Caco-2 (cell line): ENCODE data around the gene FAT1. TPM values are rescaled to one million over a fixed set of nuclear protein-coding genes. Genes with fewer than 3 reads are reported as not detected.
A peak's percentile ranks its signal among the peaks of the same experiment; 100 is the strongest.

Experiments
- BruUV-seq: library from RNA; stranded (reverse); fragments of 400-500 nt; replicated peaks from 2 replicates; lab custom pipeline; 2021; lab: Mats Ljungman, UMichigan
- CTCF ChIA-PET: fragments of 300-600 bp; sonication (Branson Sonifier 250); formaldehyde crosslinking; loops from one replicate; lab custom pipeline; 2022; ENCODE audit warnings: antibody characterized with exemption; lab: Charles Lee
- POLR2A ChIA-PET: fragments of 300-600 bp; sonication (Branson Sonifier 250); formaldehyde crosslinking; loops from one replicate; lab custom pipeline; 2022; ENCODE audit warnings: antibody characterized with exemption; lab: Charles Lee
- DNase-seq, 2 experiments: peaks; one replicate each; pipeline versions ENCODE4 v3.0.0 to v3.0.0-alpha.2; 2020 to 2022
- H3K27me3 ChIP-seq: replicated peaks from 2 replicates; pipeline ENCODE4 v1.6.0; 2011; ENCODE audit warnings: low read length; ENCODE audit not compliant: control insufficient read depth, insufficient read depth
- H3K36me3 ChIP-seq: 2 replicates; pipeline ENCODE4 v1.5.1; 2011; ENCODE audit warnings: low read length; ENCODE audit not compliant: control insufficient read depth, insufficient read depth
- H3K4me1 ChIP-seq: fragments of 250-450 bp; sonication (Bioruptor Pico); 2 replicates; pipeline ENCODE4 v1.5.1; 2020; ENCODE audit warnings: mild to moderate bottlenecking
- H3K4me3 ChIP-seq: 2 replicates; pipeline ENCODE4 v1.5.1; 2011; ENCODE audit warnings: low read depth, mild to moderate bottlenecking, control low read depth, low read length
- H3K9me3 ChIP-seq: fragments of 250-450 bp; sonication (Bioruptor Pico); 2 replicates; pipeline ENCODE4 v1.5.1; 2020; ENCODE audit warnings: mild to moderate bottlenecking, moderate library complexity
- H3K27ac Mint-ChIP-seq: one replicate; pipeline ENCODE4 v1.8.0; 2022; ENCODE audit warnings: mixed read lengths; ENCODE audit not compliant: unreplicated experiment
- H3K27me3 Mint-ChIP-seq: one replicate; pipeline ENCODE4 v1.8.0; 2022; ENCODE audit warnings: mixed read lengths; ENCODE audit not compliant: insufficient read depth, unreplicated experiment
- H3K36me3 Mint-ChIP-seq: one replicate; pipeline ENCODE4 v1.8.0; 2022; ENCODE audit warnings: mild to moderate bottlenecking, mixed read lengths; ENCODE audit not compliant: insufficient read depth, unreplicated experiment
- H3K4me1 Mint-ChIP-seq: one replicate; pipeline ENCODE4 v1.8.0; 2022; ENCODE audit warnings: low read depth, mixed read lengths; ENCODE audit not compliant: unreplicated experiment
- H3K4me3 Mint-ChIP-seq: one replicate; pipeline ENCODE4 v1.8.0; 2022; ENCODE audit warnings: mild to moderate bottlenecking, moderate library complexity, mixed read lengths; ENCODE audit not compliant: unreplicated experiment
- H3K9me3 Mint-ChIP-seq: one replicate; pipeline ENCODE4 v1.8.0; 2022; ENCODE audit warnings: mixed read lengths; ENCODE audit not compliant: unreplicated experiment
- intact Hi-C: fragments of 100-400 bp; cut with micrococcal nuclease; formaldehyde crosslinking; loops from one replicate; pipeline ENCODE4 v1.10.0; 2022; ENCODE audit not compliant: unreplicated experiment
- total RNA-seq: library from RNA; stranded (reverse); gene quantifications from 2 replicates; pipeline ENCODE4 v1.2.3, GENCODE V29; 2022
- TF ChIP-seq, protein P1 (sequence below), 2 experiments: fragments of 200-600 bp in 1 of 2; IDR thresholded peaks; 1 replicate in 1 of 2; 2 replicates in 1 of 2; pipeline versions ENCODE4 v1.5.1 to v1.8.0; 2011 to 2022; ENCODE audit warnings: antibody characterized with exemption in 1 of 2, control low read depth in 1 of 2, inconsistent platforms in 1 of 2, low read depth in 1 of 2, low read length in 1 of 2, mild to moderate bottlenecking in 1 of 2, moderate library complexity in 1 of 2; ENCODE audit not compliant: insufficient read depth in 1 of 2, severe bottlenecking in 1 of 2, unreplicated experiment in 1 of 2

The FAT1 gene
- total RNA-seq, 1 experiment from 2014 or later: 135 TPM

DNA sequence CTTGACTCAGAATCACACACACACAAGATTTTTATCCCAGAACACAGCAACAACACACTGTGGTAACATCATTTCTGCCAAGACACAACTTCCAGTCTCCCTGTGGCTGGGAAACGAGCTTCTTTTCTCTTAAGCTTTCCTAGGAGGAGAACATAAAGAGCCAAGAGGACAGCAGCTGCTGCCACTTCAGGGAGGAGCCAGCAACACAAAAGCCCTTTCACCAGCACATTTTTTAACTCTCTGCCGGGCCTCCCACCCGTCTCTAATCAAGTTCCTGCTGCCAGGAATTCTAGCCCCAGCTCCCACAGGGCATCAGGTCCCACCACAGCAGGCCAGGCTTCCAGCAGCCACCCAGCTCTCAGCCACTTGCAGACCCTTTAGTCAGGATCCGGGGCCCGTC, 22.4 kb downstream of the FAT1 start:
- TF ChIP-seq, protein P1, sequence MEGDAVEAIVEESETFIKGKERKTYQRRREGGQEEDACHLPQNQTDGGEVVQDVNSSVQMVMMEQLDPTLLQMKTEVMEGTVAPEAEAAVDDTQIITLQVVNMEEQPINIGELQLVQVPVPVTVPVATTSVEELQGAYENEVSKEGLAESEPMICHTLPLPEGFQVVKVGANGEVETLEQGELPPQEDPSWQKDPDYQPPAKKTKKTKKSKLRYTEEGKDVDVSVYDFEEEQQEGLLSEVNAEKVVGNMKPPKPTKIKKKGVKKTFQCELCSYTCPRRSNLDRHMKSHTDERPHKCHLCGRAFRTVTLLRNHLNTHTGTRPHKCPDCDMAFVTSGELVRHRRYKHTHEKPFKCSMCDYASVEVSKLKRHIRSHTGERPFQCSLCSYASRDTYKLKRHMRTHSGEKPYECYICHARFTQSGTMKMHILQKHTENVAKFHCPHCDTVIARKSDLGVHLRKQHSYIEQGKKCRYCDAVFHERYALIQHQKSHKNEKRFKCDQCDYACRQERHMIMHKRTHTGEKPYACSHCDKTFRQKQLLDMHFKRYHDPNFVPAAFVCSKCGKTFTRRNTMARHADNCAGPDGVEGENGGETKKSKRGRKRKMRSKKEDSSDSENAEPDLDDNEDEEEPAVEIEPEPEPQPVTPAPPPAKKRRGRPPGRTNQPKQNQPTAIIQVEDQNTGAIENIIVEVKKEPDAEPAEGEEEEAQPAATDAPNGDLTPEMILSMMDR (IDR thresholded peaks at IDR 0.05; ENCODE audit: insufficient read depth in 1 of 2, low read depth in 1 of 2, low read length in 1 of 2, severe bottlenecking in 1 of 2, unreplicated experiment in 1 of 2): no peak
- DNase-seq: no peak
- peaks cover 41% of the 10 kb centered on the region for H3K4me1 Mint-ChIP-seq
- H3K4me3 ChIP-seq: no peak overlapping the region
- no peak overlapping the region for H3K4me3 Mint-ChIP-seq
- no peaks in the 10 kb centered on the region for H3K9me3 ChIP-seq
- BruUV-seq: no TSS peak
- H3K27ac Mint-ChIP-seq: peak overlapping the region; percentile 81
- H3K36me3 Mint-ChIP-seq: peaks cover 66% of the 10 kb centered on the region
- H3K27me3 Mint-ChIP-seq: no peaks in the 10 kb centered on the region
- intact Hi-C loops: no loop called here
- H3K36me3 ChIP-seq: no peaks in the 10 kb centered on the region; the same call in none of the 2 replicates
- no peaks in the 10 kb centered on the region for H3K9me3 Mint-ChIP-seq
- peaks cover 47% of the 10 kb centered on the region for H3K4me1 ChIP-seq
- POLR2A ChIA-PET: no interaction called here
- CTCF ChIA-PET: interaction anchor here (1.0 kb wide), 1 partner anchor 31 kb away, joined by 4 read pairs; no protein-coding TSS in a partner anchor
- no peaks in the 10 kb centered on the region for H3K27me3 ChIP-seq

DNA sequence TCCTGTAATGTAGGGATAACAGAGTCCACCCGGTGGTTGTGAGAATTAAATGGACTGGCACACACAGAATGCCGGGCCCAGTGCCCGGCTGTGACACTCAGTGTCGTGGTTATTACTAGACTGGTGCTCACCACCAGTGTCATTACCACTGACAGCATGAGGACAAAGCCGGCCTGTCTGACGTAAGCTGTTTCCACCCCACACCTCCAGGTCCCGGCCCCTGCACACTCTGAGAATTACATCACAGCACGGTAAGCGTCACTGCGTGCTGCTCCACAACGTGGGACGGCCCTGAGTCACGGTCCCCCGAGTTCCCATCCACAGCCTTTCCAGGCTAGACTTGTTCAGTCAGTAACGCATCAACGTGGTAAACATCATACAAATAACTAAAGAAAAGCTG, 22.9 kb downstream of the FAT1 start:
- BruUV-seq: no TSS peak

DNA sequence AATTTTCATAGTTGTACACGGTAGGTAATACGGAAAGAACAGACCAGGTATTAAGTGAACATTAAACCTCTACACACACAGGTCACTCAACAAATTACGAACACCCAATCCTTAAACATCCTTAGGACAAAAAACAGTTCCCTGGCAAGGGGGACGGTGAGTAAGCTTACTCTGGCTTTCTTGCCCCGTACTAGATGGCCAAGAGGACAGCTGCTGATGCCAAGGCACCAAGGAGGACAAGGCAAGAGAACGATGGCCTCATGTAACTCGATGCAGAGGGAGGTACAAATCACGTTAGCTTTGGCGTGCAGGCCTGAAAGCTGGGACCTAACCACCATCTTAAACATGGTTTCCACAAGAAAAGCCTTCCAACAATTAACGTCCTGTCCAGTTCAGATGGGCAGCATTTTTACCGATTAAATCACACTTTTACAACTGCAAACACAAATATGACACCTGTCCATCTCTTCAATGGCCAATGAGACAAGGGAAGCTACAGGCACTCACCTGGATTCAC, 23.7 kb downstream of the FAT1 start:
- intact Hi-C loops: loop anchor here (1.0 to 2.0 kb wide), 2 partner anchors 15 to 23 kb away; partner anchors contain the start of gene FAT1
- TF ChIP-seq, protein P1 (IDR thresholded peaks at IDR 0.05; ENCODE audit: insufficient read depth in 1 of 2, low read depth in 1 of 2, low read length in 1 of 2, severe bottlenecking in 1 of 2, unreplicated experiment in 1 of 2): no peak
- ChIA-PET POLR2A (no interaction called here), CTCF (no interaction called here)
- H3K27me3 Mint-ChIP-seq: no peaks in the 10 kb centered on the region
- H3K36me3 Mint-ChIP-seq: peaks cover 66% of the 10 kb centered on the region
- Histone ChIP-seq H3K4me3 (no peak overlapping the region), H3K4me1 (peaks cover 47% of the 10 kb centered on the region), H3K27me3 (no peaks in the 10 kb centered on the region), H3K36me3 (no peaks in the 10 kb centered on the region; the same call in none of the 2 replicates), H3K9me3 (no peaks in the 10 kb centered on the region)
- peak overlapping the region; percentile 19 for H3K4me3 Mint-ChIP-seq
- H3K27ac Mint-ChIP-seq: peak overlapping the region; percentile 69
- H3K9me3 Mint-ChIP-seq: no peaks in the 10 kb centered on the region
- H3K4me1 Mint-ChIP-seq: peaks cover 48% of the 10 kb centered on the region
- DNase-seq: no peak
- no TSS peak for BruUV-seq

More for the DNA sequence above, 22.9 kb downstream of the FAT1 start:
- no peaks in the 10 kb centered on the region for H3K27me3 ChIP-seq
- POLR2A ChIA-PET: no interaction called here
- CTCF ChIA-PET: interaction anchor here (1.0 kb wide), 1 partner anchor 31 kb away, joined by 4 read pairs; no protein-coding TSS in a partner anchor
- Mint-ChIP-seq H3K9me3 (no peaks in the 10 kb centered on the region), H3K4me3 (no peak overlapping the region), H3K27ac (peak overlapping the region; percentile 81), H3K27me3 (no peaks in the 10 kb centered on the region), H3K36me3 (peaks cover 67% of the 10 kb centered on the region), H3K4me1 (peaks cover 47% of the 10 kb centered on the region)
- H3K36me3 ChIP-seq: no peaks in the 10 kb centered on the region; the same call in none of the 2 replicates
- intact Hi-C loops: no loop called here
- no peak for DNase-seq
- peaks cover 47% of the 10 kb centered on the region for H3K4me1 ChIP-seq
- TF ChIP-seq, protein P1 (IDR thresholded peaks at IDR 0.05; ENCODE audit: insufficient read depth in 1 of 2, low read depth in 1 of 2, low read length in 1 of 2, severe bottlenecking in 1 of 2, unreplicated experiment in 1 of 2): no peak
- H3K9me3 ChIP-seq: no peaks in the 10 kb centered on the region
- H3K4me3 ChIP-seq: no peak overlapping the region
